ENCODE results near the gene SMARCA2.

Gene SMARCA2

GRCh38 chr9:2040828-2041227 is 25.7 kb downstream of the SMARCA2 start:
- no peaks in the 10 kb centered on the region for H3K27me3 ChIP-seq (replicated peaks; ENCODE audit: insufficient read depth, low read length)
- H3K9me3 ChIP-seq (replicated peaks; ENCODE audit: insufficient read depth, low read length), result no peaks in the 10 kb centered on the region
- H4K20me1 ChIP-seq (ENCODE audit: insufficient read depth, low read length), result no peaks in the 10 kb centered on the region
- H3K27ac ChIP-seq (ENCODE audit: low read length), result no peak overlapping the region
- TF ChIP-seq EZH2phosphoT487 (IDR thresholded peaks at IDR 0.05; ENCODE audit: low read length) (no peak), CTCF (IDR thresholded peaks at IDR 0.05; ENCODE audit: low read length) (no peak), EZH2 (optimal IDR thresholded peaks at IDR 0.05; ENCODE audit: low read depth, low read length) (no peak)
- H3K9ac ChIP-seq (ENCODE audit: low read length), result no peak overlapping the region
- H3K79me2 ChIP-seq (ENCODE audit: low read length), result peaks cover 3% of the 10 kb centered on the region; the same call in 1 of the 2 replicates
- H3K4me1 ChIP-seq (ENCODE audit: low read length), result no peaks in the 10 kb centered on the region
- no peak overlapping the region for H2AFZ ChIP-seq (ENCODE audit: low read length)
- no peaks in the 10 kb centered on the region for H3F3A ChIP-seq (ENCODE audit: insufficient read depth, low read length)
- H3K9me2 ChIP-seq (replicated peaks; ENCODE audit: insufficient read depth, low read length), result no peaks in the 10 kb centered on the region
- H3K4me2 ChIP-seq (ENCODE audit: low read depth, low read length), result no peak overlapping the region
- 0 out of 2 replicates have a peak, but pooled peaks cover 9% of the 10 kb centered on the region for H3K36me3 ChIP-seq (replicated peaks; ENCODE audit: insufficient read depth, low read length)
- no peak for DNase-seq
- H3K4me3 ChIP-seq (ENCODE audit: low read length), result no peak overlapping the region

- Histone ChIP-seq H3K9me3 (replicated peaks; ENCODE audit: insufficient read depth, low read length) (no peaks in the 10 kb centered on the region), H3K27me3 (replicated peaks; ENCODE audit: insufficient read depth, low read length) (no peaks in the 10 kb centered on the region)
- TF ChIP-seq CTCF (IDR thresholded peaks at IDR 0.05; ENCODE audit: low read length) (no peak), EZH2 (optimal IDR thresholded peaks at IDR 0.05; ENCODE audit: low read depth, low read length) (no peak), EZH2phosphoT487 (IDR thresholded peaks at IDR 0.05; ENCODE audit: low read length) (no peak)
Measured at GRCh38 chr9:2041736-2042135, 26.6 kb downstream of the SMARCA2 start.

GRCh38 chr9:2043243-2043642 is 28.1 kb downstream of the SMARCA2 start:
- H2AFZ ChIP-seq (ENCODE audit: low read length), result no peak overlapping the region
- no peak overlapping the region for H3K9ac ChIP-seq (ENCODE audit: low read length)
- no peak overlapping the region for H3K4me2 ChIP-seq (ENCODE audit: low read depth, low read length)
- H3K27ac ChIP-seq (ENCODE audit: low read length), result no peak overlapping the region
- H3K79me2 ChIP-seq (ENCODE audit: low read length), result peaks cover 7% of the 10 kb centered on the region; the same call in 1 of the 2 replicates
- no peaks in the 10 kb centered on the region for H4K20me1 ChIP-seq (ENCODE audit: insufficient read depth, low read length)
- H3K9me3 ChIP-seq (replicated peaks; ENCODE audit: insufficient read depth, low read length), result no peaks in the 10 kb centered on the region
- H3K36me3 ChIP-seq (replicated peaks; ENCODE audit: insufficient read depth, low read length), result 0 out of 2 replicates have a peak, but pooled peaks cover 12% of the 10 kb centered on the region
- H3K4me3 ChIP-seq (ENCODE audit: low read length), result no peak overlapping the region
- no peaks in the 10 kb centered on the region for H3K4me1 ChIP-seq (ENCODE audit: low read length)
- DNase-seq, result no peak
- H3K9me2 ChIP-seq (replicated peaks; ENCODE audit: insufficient read depth, low read length), result no peaks in the 10 kb centered on the region
- H3F3A ChIP-seq (ENCODE audit: insufficient read depth, low read length), result no peaks in the 10 kb centered on the region
- TF ChIP-seq EZH2phosphoT487 (IDR thresholded peaks at IDR 0.05; ENCODE audit: low read length) (no peak), EZH2 (optimal IDR thresholded peaks at IDR 0.05; ENCODE audit: low read depth, low read length) (no peak), CTCF (IDR thresholded peaks at IDR 0.05; ENCODE audit: low read length) (no peak)
- no peaks in the 10 kb centered on the region for H3K27me3 ChIP-seq (replicated peaks; ENCODE audit: insufficient read depth, low read length)

More at GRCh38 chr9:2041736-2042135, 26.6 kb downstream of the SMARCA2 start:
- Histone ChIP-seq H3K9me2 (replicated peaks; ENCODE audit: insufficient read depth, low read length) (no peaks in the 10 kb centered on the region), H3K9ac (ENCODE audit: low read length) (no peak overlapping the region), H3K4me3 (ENCODE audit: low read length) (no peak overlapping the region), H3K27ac (ENCODE audit: low read length) (no peak overlapping the region), H2AFZ (ENCODE audit: low read length) (no peak overlapping the region), H3K4me1 (ENCODE audit: low read length) (no peaks in the 10 kb centered on the region), H3F3A (ENCODE audit: insufficient read depth, low read length) (no peaks in the 10 kb centered on the region), H3K36me3 (replicated peaks; ENCODE audit: insufficient read depth, low read length) (0 out of 2 replicates have a peak, but pooled peaks cover 12% of the 10 kb centered on the region), H4K20me1 (ENCODE audit: insufficient read depth, low read length) (no peaks in the 10 kb centered on the region), H3K4me2 (ENCODE audit: low read depth, low read length) (no peak overlapping the region), H3K79me2 (ENCODE audit: low read length) (peaks cover 7% of the 10 kb centered on the region; the same call in 1 of the 2 replicates)
- no peak for DNase-seq

Measured in MM.1S (cell line).